ENCODE results near the gene HOXC10.

HOXC10 gene

DNA sequence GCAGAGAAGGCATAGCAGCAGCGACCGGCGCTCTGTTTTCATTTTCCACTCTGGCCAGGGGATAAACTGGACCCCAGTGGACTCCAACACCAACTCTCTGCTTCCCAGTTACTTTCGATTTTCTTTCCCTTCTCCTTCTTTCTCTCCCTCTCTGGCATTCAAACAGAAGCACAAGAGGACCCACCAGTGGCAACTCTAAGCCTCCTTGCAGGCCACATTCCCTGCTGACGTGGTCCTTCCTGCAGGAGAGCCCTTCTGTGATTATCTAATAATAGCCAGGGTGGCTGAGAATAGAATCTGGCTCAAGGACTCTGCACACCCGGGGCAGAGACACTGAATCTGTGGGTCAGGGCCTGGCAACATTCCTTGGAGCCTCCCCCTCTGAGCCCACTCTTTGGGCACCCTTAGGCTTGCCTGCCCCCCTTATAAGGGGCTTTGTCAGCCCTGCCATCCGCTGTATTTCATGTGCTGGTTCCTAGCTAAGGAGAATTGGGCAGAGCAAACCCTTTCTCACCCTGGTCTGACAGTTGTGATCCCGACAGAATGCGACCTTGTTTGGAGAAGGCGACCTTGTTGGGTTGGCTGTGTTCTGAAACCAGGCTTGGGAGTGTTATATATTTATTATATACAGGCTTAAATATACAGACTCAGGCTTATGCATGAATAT, 35.1 kb downstream of the HOXC10 start:
- no peak overlapping the region for H3K4me2 ChIP-seq
- no peak overlapping the region for H3K27ac ChIP-seq
- H3K4me1 ChIP-seq, result no peaks in the 10 kb centered on the region; a peak in 1 of 20 replicates
- no peaks in the 10 kb centered on the region for H3K36me3 ChIP-seq
- peaks cover 100% of the 10 kb centered on the region in 11 experiments for H3K27me3 ChIP-seq
- H4K20me1 ChIP-seq, result peaks cover 0 to 91% (median 75%) of the 10 kb centered on the region in 11 experiments; a peak in 17 of 22 replicates
- H3K4me3 ChIP-seq, result no peak overlapping the region
- H3K9me3 ChIP-seq (replicated peaks in 1 of 11), result peaks cover 0 to 18% (median 3%) of the 10 kb centered on the region in 11 experiments; a peak in 6 of 22 replicates
- no peak overlapping the region for H3K9ac ChIP-seq
- no peak for TF ChIP-seq Cebpa-rat (IDR thresholded peaks at IDR 0.05)

DNA sequence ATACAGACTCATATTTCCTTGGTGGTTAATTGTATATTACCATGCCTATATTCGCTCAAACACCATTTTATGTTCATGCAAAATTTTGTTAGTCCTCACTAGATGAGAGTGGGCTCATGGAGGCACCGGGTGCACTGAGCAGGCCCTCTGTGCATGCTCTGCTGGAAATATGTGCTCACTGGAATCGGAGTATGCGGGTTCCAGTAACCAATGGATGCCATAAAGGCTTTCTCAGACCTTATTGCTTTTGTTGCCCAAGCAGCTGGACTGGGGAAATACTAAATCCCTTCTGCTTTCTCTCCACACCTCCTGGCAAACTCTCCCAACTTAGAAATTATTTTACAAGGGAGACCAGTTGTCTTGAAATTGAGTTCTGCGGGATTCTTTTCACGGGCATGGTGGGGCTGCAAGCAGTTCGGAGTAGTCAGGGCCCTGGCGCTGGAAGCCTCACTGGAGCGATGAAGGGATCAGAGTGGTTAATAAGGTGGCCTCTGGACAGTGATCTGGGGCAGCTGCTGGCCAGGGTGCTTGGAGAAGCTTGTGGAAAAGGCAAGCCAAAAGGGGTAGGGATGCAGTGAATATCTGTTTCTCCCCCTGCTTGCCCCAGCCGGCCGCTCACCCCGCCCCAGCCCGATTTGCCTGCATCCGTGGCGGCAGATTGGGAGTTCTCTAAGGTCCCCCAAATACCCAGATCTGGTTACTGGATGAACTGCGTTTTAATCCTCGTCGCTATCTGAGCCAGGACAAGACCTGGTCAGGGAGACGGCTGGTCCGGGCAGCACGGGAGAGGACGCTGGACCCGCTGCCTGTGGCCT, 35.9 kb downstream of the HOXC10 start:
- Histone ChIP-seq H3K4me3 (no peak overlapping the region), H3K27ac (no peak overlapping the region), H3K9me3 (replicated peaks in 1 of 11) (peaks cover 0 to 13% (median 2%) of the 10 kb centered on the region in 11 experiments; a peak in 5 of 22 replicates), H3K27me3 (peaks cover 100% of the 10 kb centered on the region in 11 experiments), H3K36me3 (no peaks in the 10 kb centered on the region), H3K9ac (no peak overlapping the region), H3K4me1 (no peaks in the 10 kb centered on the region; a peak in 1 of 20 replicates), H3K4me2 (no peak overlapping the region), H4K20me1 (peaks cover 0 to 91% (median 73%) of the 10 kb centered on the region in 11 experiments; a peak in 17 of 22 replicates)
- TF ChIP-seq Cebpa-rat (IDR thresholded peaks at IDR 0.05), result no peak

DNA sequence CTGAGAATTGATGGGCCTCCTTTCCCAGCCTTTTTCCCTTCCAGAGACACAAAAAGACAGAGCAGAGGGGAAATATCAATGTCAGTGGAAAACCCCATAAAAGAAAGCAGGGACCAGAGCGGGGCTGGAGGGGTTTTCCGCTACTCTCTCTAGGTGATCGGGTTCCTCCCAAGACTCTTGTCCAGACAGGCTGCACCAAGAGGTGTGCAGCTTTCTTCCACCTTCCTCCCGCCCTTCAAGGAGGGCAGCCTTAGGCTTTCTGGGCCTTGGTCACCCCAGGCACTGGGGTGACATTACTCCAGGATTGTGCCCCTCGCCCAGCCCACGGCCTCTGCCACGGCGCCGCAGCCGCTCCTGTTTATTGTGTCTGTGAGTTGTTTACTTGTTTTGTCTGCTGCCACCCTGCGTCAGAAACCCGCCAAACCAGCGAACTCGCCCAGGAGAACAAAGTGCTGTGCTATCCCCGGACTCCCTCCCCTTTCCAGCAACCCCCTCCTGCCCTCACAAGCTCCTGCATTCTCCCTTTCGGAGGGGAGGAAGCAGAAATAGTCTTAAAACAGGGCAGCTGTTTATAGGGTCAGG, 36.6 kb downstream of the HOXC10 start:
- Histone ChIP-seq H3K4me1 (no peaks in the 10 kb centered on the region; a peak in 1 of 20 replicates), H3K27ac (no peak overlapping the region), H3K27me3 (peaks cover 100% of the 10 kb centered on the region in 11 experiments), H3K4me3 (no peak overlapping the region), H3K36me3 (no peaks in the 10 kb centered on the region), H4K20me1 (peaks cover 0 to 93% (median 76%) of the 10 kb centered on the region in 11 experiments; a peak in 17 of 22 replicates), H3K4me2 (no peak overlapping the region), H3K9me3 (replicated peaks in 1 of 11) (peaks cover 0 to 9% (median 0%) of the 10 kb centered on the region in 11 experiments; a peak in 2 of 22 replicates), H3K9ac (no peak overlapping the region)
- TF ChIP-seq Cebpa-rat (IDR thresholded peaks at IDR 0.05), result no peak

DNA sequence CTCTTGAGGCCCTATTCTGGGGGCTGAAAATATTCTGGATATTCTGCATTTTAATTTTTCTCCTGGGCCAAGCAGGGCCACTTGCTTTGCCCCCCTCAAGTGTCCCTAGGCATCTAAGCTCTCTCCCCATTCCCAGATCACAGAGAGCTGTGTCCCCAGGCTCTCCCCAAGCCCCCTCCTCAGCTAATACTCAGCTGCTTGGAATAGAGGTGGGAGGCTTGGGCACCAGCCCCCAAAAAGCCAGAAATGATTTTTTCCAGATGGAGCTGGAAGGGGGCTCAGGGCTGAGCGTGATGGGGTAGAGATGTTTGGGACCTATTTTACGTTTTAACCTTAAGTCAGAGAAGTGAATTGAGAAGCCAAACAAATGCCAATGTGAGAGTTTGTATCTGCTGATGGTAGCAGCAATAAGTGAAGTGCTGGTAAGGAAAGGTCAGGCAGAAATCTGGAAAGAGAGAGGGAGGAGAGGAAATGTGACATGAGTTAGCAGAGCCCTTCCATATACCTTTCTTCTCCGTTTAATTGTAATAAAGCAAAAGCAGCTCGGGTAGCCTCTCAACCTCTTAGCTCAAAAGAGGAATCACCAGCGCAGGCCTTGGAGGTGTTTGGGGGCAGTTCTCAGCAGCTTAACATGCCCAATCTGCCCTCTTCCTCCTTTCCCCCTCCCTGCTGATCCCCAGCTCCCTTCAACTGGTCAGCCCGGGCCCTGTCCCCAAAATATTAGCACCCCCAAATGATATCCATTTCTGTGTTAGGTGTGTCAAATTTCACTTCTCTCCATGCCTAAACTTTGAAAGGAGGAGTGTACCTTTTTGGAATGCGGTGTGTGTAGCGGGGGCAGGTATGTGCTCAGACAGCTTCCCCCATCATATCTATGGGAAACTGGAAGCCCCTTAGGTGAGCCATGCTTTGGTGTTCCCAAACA, 38.3 kb downstream of the HOXC10 start:
- 0 out of 22 replicates have a peak, but pooled peaks cover 0 to 3% (median 0%) of the 10 kb centered on the region in 11 experiments for H3K9me3 ChIP-seq (replicated peaks in 1 of 11)
- peaks cover 0 to 95% (median 86%) of the 10 kb centered on the region in 11 experiments; a peak in 17 of 22 replicates for H4K20me1 ChIP-seq
- peaks cover 100% of the 10 kb centered on the region in 11 experiments for H3K27me3 ChIP-seq
- TF ChIP-seq Cebpa-rat (IDR thresholded peaks at IDR 0.05), result no peak
- H3K4me2 ChIP-seq, result no peak overlapping the region
- H3K4me3 ChIP-seq, result no peak overlapping the region
- no peaks in the 10 kb centered on the region for H3K36me3 ChIP-seq
- no peaks in the 10 kb centered on the region; a peak in 1 of 20 replicates for H3K4me1 ChIP-seq
- no peak overlapping the region for H3K9ac ChIP-seq
- no peak overlapping the region for H3K27ac ChIP-seq

DNA sequence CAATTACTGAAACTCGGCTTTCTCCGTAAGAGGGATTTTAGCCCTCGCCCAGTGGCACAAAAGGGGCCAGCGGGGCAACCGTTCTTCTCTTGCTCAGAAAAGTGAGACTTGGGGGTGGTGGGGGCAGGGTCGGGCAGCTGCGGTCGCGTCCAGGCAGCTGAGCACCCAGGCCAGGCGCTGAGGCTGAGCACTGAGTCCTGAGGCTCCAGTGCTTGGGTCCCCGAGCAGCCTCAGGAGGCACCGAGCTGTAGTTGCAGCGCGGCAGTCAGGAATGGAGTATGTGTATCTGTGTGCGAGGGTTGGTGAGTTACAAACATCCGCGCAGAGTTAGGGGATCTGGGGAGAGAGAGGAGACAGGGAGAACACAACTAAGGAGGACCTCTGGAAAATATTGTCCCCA, 39.2 kb downstream of the HOXC10 start:
- Histone ChIP-seq H4K20me1 (peaks cover 0 to 98% (median 90%) of the 10 kb centered on the region in 11 experiments; a peak in 17 of 22 replicates), H3K27me3 (peaks cover 100% of the 10 kb centered on the region in 11 experiments), H3K9me3 (replicated peaks in 1 of 11) (no peaks in the 10 kb centered on the region), H3K9ac (no peak overlapping the region), H3K4me2 (no peak overlapping the region), H3K4me3 (no peak overlapping the region), H3K4me1 (no peaks in the 10 kb centered on the region), H3K27ac (no peak overlapping the region), H3K36me3 (no peaks in the 10 kb centered on the region)
- TF ChIP-seq Cebpa-rat (IDR thresholded peaks at IDR 0.05), result no peak

DNA sequence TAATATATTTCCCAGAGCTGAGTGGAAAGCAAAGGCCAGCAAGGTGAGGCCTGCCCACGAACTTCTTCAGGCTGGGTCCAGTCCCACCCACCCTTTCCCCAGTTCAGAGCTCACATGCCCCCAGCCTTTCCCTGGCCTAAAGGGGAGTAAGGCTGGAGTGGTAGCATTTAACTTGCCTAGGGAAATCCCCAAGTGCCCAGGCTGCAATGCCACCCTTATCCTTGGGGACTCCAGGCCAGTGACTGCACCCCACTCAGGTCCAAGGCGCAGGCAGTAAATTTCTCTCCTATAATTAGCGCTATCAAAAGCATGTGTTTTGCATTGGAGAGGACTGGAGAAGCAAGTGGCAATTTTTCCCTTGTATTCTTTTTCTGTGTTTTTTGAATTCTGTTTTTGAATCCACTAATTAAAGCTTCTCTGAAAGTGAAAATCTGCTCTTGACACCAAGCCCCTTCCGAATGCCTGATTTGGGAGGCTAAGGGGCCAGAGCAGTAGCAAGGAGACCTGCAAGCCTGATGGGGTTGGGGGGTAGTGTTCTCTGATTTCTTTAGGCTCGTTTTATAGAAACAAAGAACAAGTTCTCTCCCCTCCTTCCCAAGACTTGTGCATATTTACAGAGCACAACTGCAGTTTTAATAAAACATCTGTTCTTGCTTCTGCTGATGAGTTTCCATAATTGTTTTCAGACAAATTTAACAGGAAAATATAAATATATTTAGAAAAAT, 39.8 kb downstream of the HOXC10 start:
- Histone ChIP-seq H3K27ac (no peak overlapping the region), H3K9me3 (replicated peaks in 1 of 11) (no peaks in the 10 kb centered on the region), H3K36me3 (no peaks in the 10 kb centered on the region), H3K9ac (no peak overlapping the region), H3K4me2 (no peak overlapping the region), H4K20me1 (peaks cover 0 to 96% (median 87%) of the 10 kb centered on the region in 11 experiments; a peak in 17 of 22 replicates), H3K4me3 (no peak overlapping the region), H3K4me1 (no peaks in the 10 kb centered on the region), H3K27me3 (peaks cover 100% of the 10 kb centered on the region in 11 experiments)
- no peak for TF ChIP-seq Cebpa-rat (IDR thresholded peaks at IDR 0.05)

DNA sequence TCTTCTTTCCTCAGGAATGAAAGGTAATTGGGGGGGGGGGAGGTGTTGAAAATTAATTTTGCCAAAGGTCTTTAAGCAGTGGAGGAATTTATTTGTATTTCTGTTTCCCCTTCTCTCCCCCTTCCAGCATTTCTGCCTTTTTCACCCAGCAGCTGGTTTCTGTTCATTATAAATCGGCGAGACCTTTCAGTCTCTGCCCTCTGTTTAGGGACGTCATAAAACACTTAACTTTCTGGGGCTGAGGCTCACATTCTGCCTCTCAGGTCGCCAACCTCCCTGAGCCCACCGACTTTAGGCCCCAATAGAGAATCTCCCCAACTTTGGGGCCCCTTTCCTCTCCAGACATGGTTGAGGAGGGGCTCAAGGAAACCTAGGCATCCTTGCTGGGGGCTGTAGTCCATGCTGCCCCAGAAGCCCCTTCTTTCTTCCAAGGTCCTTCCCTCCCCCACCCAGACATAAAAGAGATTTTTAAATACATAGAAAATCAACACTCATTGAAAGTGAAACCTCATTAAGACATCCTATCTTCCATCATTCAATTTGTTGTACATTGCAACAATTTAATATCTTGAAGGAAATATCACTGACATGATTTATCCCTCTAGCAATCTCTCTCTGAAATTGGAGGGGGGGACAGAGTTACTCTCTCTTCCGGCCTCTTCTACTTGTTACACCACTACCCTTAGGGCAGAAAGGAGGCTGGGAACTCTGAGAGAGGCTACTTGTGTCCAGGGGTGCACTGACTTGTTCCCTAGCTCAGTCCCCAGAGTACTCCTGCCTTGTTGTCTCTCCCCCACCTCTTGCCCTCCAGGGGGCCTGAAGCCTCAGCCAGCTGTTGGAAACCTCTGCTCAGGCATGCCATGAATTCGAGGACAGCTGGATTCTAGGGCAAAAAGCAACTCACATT, 40.8 kb downstream of the HOXC10 start:
- H3K27ac ChIP-seq, result no peak overlapping the region
- H3K4me1 ChIP-seq, result no peaks in the 10 kb centered on the region
- no peak overlapping the region for H3K4me2 ChIP-seq
- no peak for TF ChIP-seq Cebpa-rat (IDR thresholded peaks at IDR 0.05)
- peaks cover 100% of the 10 kb centered on the region in 11 experiments for H3K27me3 ChIP-seq
- H4K20me1 ChIP-seq, result peaks cover 0 to 95% (median 80%) of the 10 kb centered on the region in 11 experiments; a peak in 17 of 22 replicates
- no peaks in the 10 kb centered on the region for H3K36me3 ChIP-seq
- H3K9ac ChIP-seq, result no peak overlapping the region
- H3K4me3 ChIP-seq, result no peak overlapping the region
- H3K9me3 ChIP-seq (replicated peaks in 1 of 11), result peaks cover 0 to 3% (median 0%) of the 10 kb centered on the region in 11 experiments; a peak in 6 of 22 replicates

All from BLaER1 treated with 17β-estradiol and CSF1 and Interleukin-3, amounts not matched to agents 10 nM and 100 nM (cell line).